Ectodermal cell (in vitro differentiated cells): ENCODE data around the gene ABCA8.

Experiments
- H3K27ac ChIP-seq: 2 replicates; pipeline ENCODE4 v1.7.0; 2013; ENCODE audit warnings: mild to moderate bottlenecking, low read depth, low read length; ENCODE audit not compliant: insufficient read depth, poor library complexity, severe bottlenecking
- H3K27me3 ChIP-seq: 2 replicates; pipeline ENCODE4 v1.7.0; 2013; ENCODE audit warnings: mild to moderate bottlenecking, low read length; ENCODE audit not compliant: insufficient read depth, control insufficient read depth, poor library complexity, severe bottlenecking
- H3K36me3 ChIP-seq: one replicate; pipeline ENCODE4 v1.7.0; 2013; ENCODE audit warnings: low read length; ENCODE audit not compliant: control insufficient read depth, insufficient read depth
- H3K4me1 ChIP-seq: one replicate; pipeline ENCODE4 v1.7.0; 2013; ENCODE audit warnings: low read length; ENCODE audit not compliant: control insufficient read depth, insufficient read depth
- H3K4me3 ChIP-seq: 2 replicates; pipeline ENCODE4 v1.7.0; 2013; ENCODE audit warnings: low read depth, low read length, control low read depth; ENCODE audit not compliant: insufficient read depth
- H3K9me3 ChIP-seq: 2 replicates; pipeline ENCODE4 v1.7.0; 2013; ENCODE audit warnings: mild to moderate bottlenecking, low read length, moderate library complexity; ENCODE audit not compliant: control insufficient read depth
- WGBS, 2 experiments: methylation state at CpG; one replicate each; pipeline ENCODE4 v1.1.7; 2013; ENCODE audit warnings: missing lambda C conversion rate in 2 of 2; 5-methylcytosine and 5-hydroxymethylcytosine counted together

Gene ABCA8

GRCh38 chr17:68870161-68870826, 84.9 kb downstream of the ABCA8 start:
- H3K9me3 ChIP-seq, result no peaks in the 10 kb centered on the region
- no peaks in the 10 kb centered on the region for H3K36me3 ChIP-seq
- H3K27me3 ChIP-seq, result no peaks in the 10 kb centered on the region
- H3K4me1 ChIP-seq, result no peaks in the 10 kb centered on the region
- 93% methylated on average over 3 of the region's 3 CpGs for WGBS, 2 experiments
- no peak overlapping the region for H3K27ac ChIP-seq
- H3K4me3 ChIP-seq, result no peak overlapping the region

GRCh38 chr17:68868708-68869107, 86.5 kb downstream of the ABCA8 start:
- no peaks in the 10 kb centered on the region for H3K4me1 ChIP-seq
- no peak overlapping the region for H3K4me3 ChIP-seq
- no peaks in the 10 kb centered on the region for H3K9me3 ChIP-seq
- no peak overlapping the region for H3K27ac ChIP-seq
- 91 to 93% methylated on average over 3 of the region's 3 CpGs for WGBS, 2 experiments
- no peaks in the 10 kb centered on the region for H3K36me3 ChIP-seq
- H3K27me3 ChIP-seq, result no peaks in the 10 kb centered on the region

GRCh38 chr17:68867759-68868516, 87.3 kb downstream of the ABCA8 start:
- H3K4me1 ChIP-seq, result no peaks in the 10 kb centered on the region
- WGBS, 2 experiments, result 81 to 82% methylated on average over 4 to 5 of the region's 7 CpGs
- no peak overlapping the region for H3K4me3 ChIP-seq
- no peaks in the 10 kb centered on the region for H3K9me3 ChIP-seq
- H3K27me3 ChIP-seq, result no peaks in the 10 kb centered on the region
- H3K27ac ChIP-seq, result no peak overlapping the region
- no peaks in the 10 kb centered on the region for H3K36me3 ChIP-seq

- H3K4me3 ChIP-seq, result no peak overlapping the region
- no peaks in the 10 kb centered on the region for H3K9me3 ChIP-seq
- WGBS, 2 experiments, result 87 to 98% methylated on average over 2 of the region's 2 CpGs
- no peak overlapping the region for H3K27ac ChIP-seq
- no peaks in the 10 kb centered on the region for H3K36me3 ChIP-seq
- H3K4me1 ChIP-seq, result no peaks in the 10 kb centered on the region
- no peaks in the 10 kb centered on the region for H3K27me3 ChIP-seq
Measured at GRCh38 chr17:68865584-68865983, 89.6 kb downstream of the ABCA8 start.

GRCh38 chr17:68863091-68863652, 92.0 kb downstream of the ABCA8 start:
- no peaks in the 10 kb centered on the region for H3K4me1 ChIP-seq
- H3K4me3 ChIP-seq, result no peak overlapping the region
- WGBS, 2 experiments, result 100% methylated on average over 1 of the region's 1 CpG; no CpG with 5 or more reads in 1 of the 2 experiments
- H3K9me3 ChIP-seq, result no peaks in the 10 kb centered on the region
- H3K27ac ChIP-seq, result no peak overlapping the region
- H3K36me3 ChIP-seq, result no peaks in the 10 kb centered on the region
- no peaks in the 10 kb centered on the region for H3K27me3 ChIP-seq

- H3K9me3 ChIP-seq, result no peaks in the 10 kb centered on the region
- no peaks in the 10 kb centered on the region for H3K4me1 ChIP-seq
- no peak overlapping the region for H3K27ac ChIP-seq
- H3K36me3 ChIP-seq, result no peaks in the 10 kb centered on the region
- no peak overlapping the region for H3K4me3 ChIP-seq
- WGBS, 2 experiments, result 91 to 96% methylated on average over 1 of the region's 1 CpG
- no peaks in the 10 kb centered on the region for H3K27me3 ChIP-seq
Measured at GRCh38 chr17:68861602-68862001, 93.6 kb downstream of the ABCA8 start.

- Histone ChIP-seq H3K27ac (no peak overlapping the region), H3K9me3 (no peaks in the 10 kb centered on the region), H3K4me3 (no peak overlapping the region), H3K4me1 (no peaks in the 10 kb centered on the region), H3K27me3 (no peaks in the 10 kb centered on the region), H3K36me3 (no peaks in the 10 kb centered on the region)
- 89 to 97% methylated on average over 2 of the region's 2 CpGs for WGBS, 2 experiments
Measured at GRCh38 chr17:68860941-68861340, 94.3 kb downstream of the ABCA8 start.

- Histone ChIP-seq H3K4me3 (no peak overlapping the region), H3K36me3 (no peaks in the 10 kb centered on the region), H3K27ac (no peak overlapping the region), H3K9me3 (no peaks in the 10 kb centered on the region), H3K27me3 (no peaks in the 10 kb centered on the region), H3K4me1 (no peaks in the 10 kb centered on the region)
- 100% methylated on average over 1 of the region's 1 CpG for WGBS, 2 experiments
Measured at GRCh38 chr17:68854452-68854851, 100.7 kb downstream of the ABCA8 start.

GRCh38 chr17:68853439-68853838, 101.8 kb downstream of the ABCA8 start:
- H3K27ac ChIP-seq, result no peak overlapping the region
- H3K4me1 ChIP-seq, result no peaks in the 10 kb centered on the region
- 94 to 96% methylated on average over 4 of the region's 4 CpGs for WGBS, 2 experiments
- H3K36me3 ChIP-seq, result no peaks in the 10 kb centered on the region
- H3K4me3 ChIP-seq, result no peak overlapping the region
- H3K9me3 ChIP-seq, result no peaks in the 10 kb centered on the region
- H3K27me3 ChIP-seq, result no peaks in the 10 kb centered on the region

GRCh38 chr17:68853036-68853435, 102.2 kb downstream of the ABCA8 start:
- Histone ChIP-seq H3K9me3 (no peaks in the 10 kb centered on the region), H3K27me3 (no peaks in the 10 kb centered on the region)
- WGBS, 2 experiments, result 92 to 96% methylated on average over 5 of the region's 5 CpGs

More at GRCh38 chr17:68853036-68853435, 102.2 kb downstream of the ABCA8 start:
- no peaks in the 10 kb centered on the region for H3K36me3 ChIP-seq
- no peaks in the 10 kb centered on the region for H3K4me1 ChIP-seq
- no peak overlapping the region for H3K4me3 ChIP-seq
- H3K27ac ChIP-seq, result no peak overlapping the region
